Activated T-helper 1 cell treated with Interleukin-2 at 50 U/mL for 16 hours (primary cell): ENCODE data around the gene TPPP2.
A peak's percentile ranks its signal among the peaks of the same experiment; 100 is the strongest.

Source experiments
- DNase-seq: peaks from one replicate; pipeline ENCODE4 v3.0.0-alpha.2; 2020; ENCODE audit warnings: low read depth

TPPP2 gene

DNA sequence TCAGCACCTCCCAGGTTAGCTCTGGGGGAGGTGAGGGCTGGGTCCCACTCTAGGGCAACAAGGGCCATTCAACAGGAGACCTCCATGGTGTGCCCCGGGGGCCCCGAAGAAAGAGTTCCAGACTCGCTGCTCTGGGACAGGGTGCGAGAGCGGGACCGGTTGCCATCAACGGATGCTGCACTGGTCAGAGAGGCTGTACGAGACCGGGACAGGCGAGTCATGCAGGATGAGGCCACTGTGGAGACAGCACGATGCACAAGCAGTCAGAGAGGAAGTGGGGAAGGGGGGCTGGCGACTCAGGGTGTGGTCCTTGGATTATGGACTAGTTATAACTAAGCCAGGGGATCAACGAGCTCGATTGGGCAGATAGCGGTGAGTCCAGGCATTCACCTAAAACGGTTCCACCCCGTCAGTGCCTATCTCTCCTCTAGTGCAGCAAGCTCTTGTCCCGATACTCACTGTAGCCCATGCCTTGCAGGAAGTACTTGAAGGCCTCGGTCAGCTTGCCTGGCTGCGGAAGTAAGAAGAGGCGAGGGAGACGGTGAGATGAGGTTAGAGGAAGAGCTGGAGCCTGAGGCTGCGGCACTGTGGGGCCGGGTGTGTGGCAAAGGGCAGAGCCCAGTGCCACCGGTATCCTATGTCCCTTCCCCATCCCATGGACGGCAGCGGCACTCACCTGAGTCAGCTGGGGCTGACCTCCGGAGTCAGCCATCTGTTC, 12.3 kb upstream of the TPPP2 start:
- no peak for DNase-seq

DNA sequence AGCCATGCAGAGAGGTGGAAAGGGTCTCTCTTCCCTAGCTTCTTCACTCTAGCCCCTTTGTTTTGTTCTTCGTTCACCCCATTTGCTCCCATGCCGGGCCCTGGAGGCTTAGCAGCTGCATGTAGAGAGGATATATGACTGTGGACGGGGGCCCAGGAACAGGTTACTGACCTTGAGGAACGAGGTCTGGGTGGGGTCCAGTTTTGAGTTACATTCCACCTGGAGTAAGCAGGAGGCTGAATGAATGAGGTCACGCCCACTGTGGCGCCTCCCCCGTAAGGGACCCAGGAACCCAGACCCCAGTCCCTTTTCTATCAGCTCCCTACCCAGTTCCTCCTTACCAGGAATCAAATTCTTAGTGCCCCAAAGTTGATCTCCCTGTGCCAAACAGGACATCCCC, 11.7 kb upstream of the TPPP2 start:
- DNase-seq = no peak

- no peak for DNase-seq
Observed at GRCh38 chr14:21018781-21019180, 11.2 kb upstream of the TPPP2 start.

DNA sequence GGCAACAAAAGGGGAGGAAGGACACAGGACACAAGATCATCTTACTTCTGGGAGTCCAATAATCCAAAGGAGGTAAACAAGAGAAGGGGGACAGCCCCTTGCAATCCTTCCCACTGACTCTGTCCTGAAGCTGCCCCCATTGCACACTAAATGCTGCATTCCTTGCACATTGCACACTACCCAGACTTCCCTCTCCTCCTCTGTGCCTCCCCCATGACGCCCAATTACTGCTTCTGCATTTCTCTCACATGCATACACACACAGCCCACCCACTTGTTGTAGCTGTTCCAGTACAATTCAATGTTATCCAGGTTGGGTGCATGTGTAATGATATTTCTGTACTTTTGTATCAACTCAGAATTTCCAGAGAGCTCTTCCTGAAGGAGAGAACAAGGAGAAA, 10.7 kb upstream of the TPPP2 start:
- DNase-seq = no peak

- DNase-seq = no peak
Observed at GRCh38 chr14:21020977-21021545, 9.0 kb upstream of the TPPP2 start.

DNA sequence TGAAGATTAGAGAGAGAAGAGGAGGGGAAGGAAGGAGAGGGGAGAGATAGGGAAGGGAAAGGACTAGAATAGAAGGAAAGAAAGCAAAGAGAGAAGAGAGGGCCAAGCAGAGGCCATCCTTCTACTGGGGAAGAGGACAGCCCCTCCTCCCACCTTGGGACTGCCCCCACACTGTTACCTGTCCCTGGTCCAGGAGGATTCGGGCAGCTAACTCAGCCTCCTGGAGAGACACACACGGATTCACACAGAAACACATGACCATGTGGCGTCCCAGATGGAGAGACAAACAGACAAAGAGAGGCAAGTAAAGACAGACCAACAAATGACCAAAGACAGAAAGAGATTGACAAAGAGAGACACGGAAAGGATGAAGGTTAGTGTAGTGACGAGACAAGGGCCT, 7.3 kb upstream of the TPPP2 start:
- no peak for DNase-seq

- DNase-seq = no peak
Observed at GRCh38 chr14:21023174-21023573, 6.8 kb upstream of the TPPP2 start.

DNA sequence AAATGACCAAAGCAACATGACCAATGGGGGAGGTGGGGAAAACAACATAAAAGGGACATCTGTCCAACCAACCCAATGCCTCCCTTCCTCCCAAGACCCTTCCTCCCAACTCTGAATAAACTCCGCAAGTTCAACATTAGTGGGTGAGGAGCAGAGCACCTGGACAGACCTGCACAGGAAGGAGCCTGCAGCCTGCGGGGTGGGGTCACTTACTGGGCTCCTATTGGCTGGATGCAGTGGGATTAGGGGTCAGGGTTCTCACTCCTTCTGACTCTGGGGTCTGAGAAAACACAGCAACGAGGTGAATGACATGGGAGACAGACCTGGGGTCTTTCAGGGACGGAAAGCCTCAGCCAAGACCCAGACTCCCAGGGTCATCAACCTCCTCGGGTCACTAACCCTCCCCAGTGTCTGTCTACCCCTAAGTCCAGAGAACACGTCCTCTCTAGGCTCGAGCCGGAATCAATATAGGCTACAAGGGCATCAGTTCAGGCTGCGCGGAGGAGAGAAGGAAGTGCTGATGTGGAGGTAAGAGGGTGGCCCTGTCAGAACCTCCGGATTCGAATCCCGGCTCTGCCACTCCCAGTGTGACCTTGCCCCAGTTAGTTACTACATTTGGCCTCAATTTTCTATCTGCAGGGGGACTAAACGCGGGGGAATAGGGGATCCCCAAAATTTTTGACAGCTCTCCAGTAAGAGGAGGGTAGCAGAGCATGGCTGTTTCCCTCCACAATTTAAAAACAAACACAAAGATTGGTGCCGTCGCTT, 6.0 kb upstream of the TPPP2 start:
- DNase-seq = no peak

GRCh38 chr14:21024585-21025370, 5.2 kb upstream of the TPPP2 start, which contains the start of gene NDRG2:
Gene NDRG2 (minus strand): TSS chr14:21025061. CDS start chr14:21023315, 1,746 bp downstream.
- peak; percentile 68 for DNase-seq

DNA sequence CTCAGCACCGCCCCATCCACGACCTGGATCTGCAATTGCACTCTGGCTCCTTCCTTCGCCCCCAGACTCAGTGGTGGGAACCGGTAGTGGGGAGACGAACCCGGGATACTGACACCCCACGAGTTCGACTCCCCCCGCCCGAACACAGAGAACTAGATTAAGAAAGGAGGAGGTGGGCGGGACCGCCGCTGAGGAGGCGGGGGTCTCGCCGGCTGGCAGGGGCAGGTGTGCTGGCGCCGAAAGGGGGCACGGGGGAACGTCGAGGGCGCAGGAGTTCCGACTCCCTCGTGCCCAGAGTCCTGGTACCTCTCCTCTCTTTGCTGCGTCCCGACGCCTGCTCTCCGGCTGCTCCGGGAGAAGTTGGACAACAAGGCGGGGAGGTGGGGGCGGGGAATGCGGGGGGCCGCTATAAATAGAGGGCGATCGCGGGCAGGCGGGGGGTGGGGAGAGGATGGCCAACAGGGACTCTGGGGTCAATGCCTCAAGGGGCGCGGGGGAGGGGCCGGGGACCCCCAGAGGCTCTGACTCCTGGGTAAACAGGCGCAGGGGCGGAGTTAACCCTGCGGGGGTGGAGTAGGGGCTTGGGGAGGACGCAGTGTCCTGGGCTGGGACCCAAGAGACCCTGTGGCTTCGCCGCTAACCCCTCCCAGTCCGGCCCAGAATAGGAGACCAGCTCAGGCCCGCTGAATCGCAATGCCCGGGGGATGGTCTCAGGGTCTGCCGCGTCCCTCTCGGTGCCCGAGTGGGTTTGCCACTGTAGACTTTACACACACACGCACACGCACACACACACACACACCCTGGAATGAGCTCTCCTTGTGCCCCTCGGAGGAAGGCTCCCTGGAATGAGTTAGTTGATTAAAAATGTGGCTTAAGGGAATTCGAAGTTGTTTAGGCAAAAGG, 4.4 kb upstream of the TPPP2 start:
- no peak for DNase-seq

DNA sequence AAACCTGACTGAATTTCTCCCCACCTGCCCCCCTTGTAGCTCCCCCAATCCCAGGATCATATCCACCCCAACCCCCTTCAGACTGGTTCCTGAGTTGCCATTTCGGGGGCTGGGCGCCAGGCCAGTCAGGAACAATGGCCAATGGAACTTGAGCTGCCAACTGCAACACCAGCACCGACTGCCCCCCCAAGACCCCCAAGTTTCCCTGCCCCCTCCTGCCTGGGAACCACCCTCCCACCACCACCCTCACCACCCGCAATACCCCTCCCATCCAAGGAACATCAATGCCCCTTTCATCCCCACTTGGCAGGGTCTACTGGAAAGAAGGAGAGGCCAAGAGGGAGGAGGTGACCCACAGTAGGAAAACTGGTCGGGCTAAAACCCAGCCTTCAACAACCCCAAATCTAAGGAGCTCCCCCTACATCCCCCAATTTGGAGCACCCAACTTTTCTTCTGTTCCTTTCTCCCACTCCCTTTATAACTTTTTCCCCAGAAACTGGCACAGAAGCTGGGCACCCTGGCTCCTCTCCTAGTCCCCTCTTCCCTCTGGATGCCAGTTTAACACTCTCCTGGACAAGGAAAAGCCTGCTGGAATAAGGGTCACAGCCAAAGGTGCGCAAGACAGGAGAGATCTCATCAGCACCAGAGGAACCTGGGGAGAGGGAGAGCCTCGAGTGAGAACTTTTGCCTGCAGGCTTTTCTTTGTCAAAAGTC, 3.6 kb upstream of the TPPP2 start:
- DNase-seq = no peak

DNA sequence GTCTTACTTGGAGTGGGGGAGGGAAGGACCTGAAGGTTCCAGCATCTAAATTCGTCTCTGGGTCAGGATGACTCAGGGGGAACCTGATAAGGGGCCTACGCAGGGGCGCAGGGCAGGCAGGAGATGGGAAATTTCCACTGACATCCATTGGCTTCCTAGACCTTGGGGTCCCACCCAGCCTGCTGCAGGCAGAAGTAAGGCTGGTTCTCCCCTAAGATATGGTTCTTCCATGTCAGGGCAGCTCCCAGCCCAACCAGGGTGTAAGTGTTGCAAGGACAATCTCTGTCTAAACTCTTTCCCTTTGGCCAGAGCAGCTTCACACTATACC, 3.1 kb upstream of the TPPP2 start:
- no peak for DNase-seq

GRCh38 chr14:21030531-21030930, 514 bp downstream of the TPPP2 start:
- no peak for DNase-seq

DNA sequence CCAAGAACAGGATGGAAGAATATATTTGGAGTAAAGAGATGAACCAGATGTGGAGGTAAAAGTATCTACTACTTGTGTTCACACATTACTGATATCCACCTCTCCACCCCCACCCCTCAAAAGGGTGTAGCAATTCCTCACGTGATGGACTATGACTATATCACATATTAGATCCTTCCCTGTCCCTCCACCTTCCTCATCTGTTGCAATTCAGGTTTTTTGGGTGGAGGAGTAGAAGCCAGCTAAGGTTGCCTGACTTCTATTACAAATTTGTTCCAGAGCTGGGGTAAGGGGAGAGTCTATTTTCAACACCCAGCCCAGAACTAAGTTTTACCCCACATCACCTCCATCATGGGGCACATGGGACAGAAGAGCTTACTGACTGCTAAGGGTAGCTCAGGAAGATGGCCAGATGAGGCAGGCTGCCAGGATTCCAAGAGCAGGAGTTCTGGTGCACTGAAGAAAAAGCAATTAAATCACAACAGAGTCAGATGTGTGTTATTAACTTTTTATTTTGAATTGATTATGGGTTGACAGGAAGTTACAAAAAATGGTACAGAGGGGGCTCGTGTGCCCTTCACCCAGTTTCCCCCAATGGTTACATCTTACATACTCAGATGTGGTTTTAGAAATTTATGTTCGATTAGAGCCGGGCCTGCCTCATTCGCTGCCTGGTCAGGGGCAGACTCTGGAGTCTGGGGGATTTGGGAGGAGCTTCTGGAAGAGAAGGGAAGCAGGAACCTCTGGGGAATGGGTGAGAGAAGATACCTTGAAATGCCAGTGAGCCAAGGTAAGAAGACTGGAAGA, 2.5 kb downstream of the TPPP2 start:
- DNase-seq = no peak

DNA sequence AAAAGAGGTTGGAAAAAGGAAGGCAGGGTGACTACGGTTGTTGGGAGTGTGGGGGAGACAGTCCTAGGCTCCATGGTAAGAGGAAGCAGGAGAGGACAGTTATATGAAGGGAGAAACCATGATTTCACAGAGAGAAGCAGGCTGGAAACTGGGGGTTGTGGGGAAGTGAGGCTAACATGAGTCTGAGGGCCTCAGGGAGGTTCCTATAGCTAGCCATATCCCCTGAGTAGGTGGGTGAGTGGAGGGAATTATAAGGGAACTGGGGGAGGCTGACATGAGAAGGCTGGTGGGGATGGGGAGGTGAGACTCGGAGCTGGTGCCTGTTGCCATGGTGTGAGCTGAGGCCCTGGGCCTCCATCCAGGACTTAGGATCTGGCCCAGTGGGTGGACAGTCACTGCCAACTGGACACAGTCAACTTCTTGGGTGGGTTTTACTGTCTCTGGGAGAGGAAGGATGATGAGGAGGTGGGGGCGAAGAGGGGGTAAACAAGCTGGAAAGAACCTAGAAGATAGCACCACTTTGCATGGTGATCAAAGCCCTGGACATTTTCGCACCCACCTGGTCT, 3.2 kb downstream of the TPPP2 start:
- no peak for DNase-seq

GRCh38 chr14:21034707-21035106, 4.7 kb downstream of the TPPP2 start, which contains the start of gene RNASE13:
Gene RNASE13 (minus strand): TSS chr14:21034807. CDS start chr14:21034288, 519 bp downstream.
- no peak for DNase-seq

GRCh38 chr14:21036751-21037150, 6.7 kb downstream of the TPPP2 start:
- no peak for DNase-seq

DNA sequence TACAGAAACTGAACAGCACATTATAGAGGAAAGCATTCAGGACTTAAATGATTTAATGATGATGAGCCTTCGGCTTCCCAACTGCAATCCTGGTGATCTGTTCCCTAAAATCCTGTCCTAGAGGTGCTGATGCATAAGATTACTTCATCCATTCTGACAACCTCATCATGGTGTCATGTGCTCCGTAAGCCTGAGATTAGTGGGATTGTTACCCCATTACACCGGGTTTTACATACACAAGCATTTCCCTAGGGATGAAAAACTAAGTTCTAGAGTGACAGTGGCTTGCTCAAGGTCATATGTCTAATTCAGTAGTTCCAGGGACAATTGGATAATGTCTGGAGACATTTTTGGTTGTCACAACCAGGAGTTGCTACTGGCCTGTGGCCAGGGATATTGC, 7.1 kb downstream of the TPPP2 start:
- no peak for DNase-seq
